Ascending aorta (tissue), 2 donors: ENCODE data around the gene EIF5A2. TPM values are rescaled to one million over a fixed set of nuclear protein-coding genes. Genes with fewer than 3 reads are reported as not detected.
A peak's percentile ranks its signal among the peaks of the same experiment; 100 is the strongest.

Source experiments
- DNase-seq, 2 donors: peaks; one replicate each; pipeline ENCODE4 v3.0.0-alpha.2; 2019; ENCODE audit warnings: low spot score in 2 of 2
- H3K27ac ChIP-seq, 2 donors: fragments of 200-600 bp; sonication (generic); one replicate each; pipeline ENCODE4 v1.5.1; 2016 to 2017; ENCODE audit warnings: mild to moderate bottlenecking in 1 of 2
- H3K27me3 ChIP-seq: fragments of 200-600 bp; sonication (generic); one replicate; pipeline ENCODE4 v1.5.1; 2017
- H3K36me3 ChIP-seq, 2 donors: fragments of 200-600 bp; sonication (generic); one replicate each; pipeline ENCODE4 v1.5.1; 2016
- H3K4me1 ChIP-seq, 2 donors: fragments of 200-600 bp; sonication (generic); one replicate each; pipeline ENCODE4 v1.5.1; 2016 to 2017; ENCODE audit warnings: mild to moderate bottlenecking in 1 of 2
- H3K4me3 ChIP-seq, 2 donors: fragments of 200-600 bp; sonication (generic); one replicate each; pipeline ENCODE4 v1.5.1; 2016 to 2017; ENCODE audit warnings: mild to moderate bottlenecking in 1 of 2
- H3K9me3 ChIP-seq, 2 donors: fragments of 200-600 bp; sonication (generic); one replicate each; pipeline ENCODE4 v1.5.1; 2016
- intact Hi-C: fragments of 100-400 bp; cut with DNase I; formaldehyde crosslinking; loops from one replicate; pipeline ENCODE4 v1.15.1; 2023
- total RNA-seq: library from RNA; depleted of rRNA; stranded (reverse); fragments of >200 nt; gene quantifications from one replicate; pipeline ENCODE4 v1.1.0, GENCODE V29; 2016
- TF ChIP-seq, protein P1 (sequence below), 3 experiments: fragments of 200-600 bp in 2 of 3; fragments of 450-650 bp in 1 of 3; sonication (generic) in 2 of 3; IDR thresholded peaks; one replicate each; pipeline ENCODE4 v1.5.1; 2016 to 2019; ENCODE audit warnings: antibody characterized with exemption in 3 of 3, mild to moderate bottlenecking in 1 of 3, moderate library complexity in 1 of 3

The EIF5A2 gene
- total RNA-seq, 1 donor from 2014 or later, result 28.6 TPM

DNA sequence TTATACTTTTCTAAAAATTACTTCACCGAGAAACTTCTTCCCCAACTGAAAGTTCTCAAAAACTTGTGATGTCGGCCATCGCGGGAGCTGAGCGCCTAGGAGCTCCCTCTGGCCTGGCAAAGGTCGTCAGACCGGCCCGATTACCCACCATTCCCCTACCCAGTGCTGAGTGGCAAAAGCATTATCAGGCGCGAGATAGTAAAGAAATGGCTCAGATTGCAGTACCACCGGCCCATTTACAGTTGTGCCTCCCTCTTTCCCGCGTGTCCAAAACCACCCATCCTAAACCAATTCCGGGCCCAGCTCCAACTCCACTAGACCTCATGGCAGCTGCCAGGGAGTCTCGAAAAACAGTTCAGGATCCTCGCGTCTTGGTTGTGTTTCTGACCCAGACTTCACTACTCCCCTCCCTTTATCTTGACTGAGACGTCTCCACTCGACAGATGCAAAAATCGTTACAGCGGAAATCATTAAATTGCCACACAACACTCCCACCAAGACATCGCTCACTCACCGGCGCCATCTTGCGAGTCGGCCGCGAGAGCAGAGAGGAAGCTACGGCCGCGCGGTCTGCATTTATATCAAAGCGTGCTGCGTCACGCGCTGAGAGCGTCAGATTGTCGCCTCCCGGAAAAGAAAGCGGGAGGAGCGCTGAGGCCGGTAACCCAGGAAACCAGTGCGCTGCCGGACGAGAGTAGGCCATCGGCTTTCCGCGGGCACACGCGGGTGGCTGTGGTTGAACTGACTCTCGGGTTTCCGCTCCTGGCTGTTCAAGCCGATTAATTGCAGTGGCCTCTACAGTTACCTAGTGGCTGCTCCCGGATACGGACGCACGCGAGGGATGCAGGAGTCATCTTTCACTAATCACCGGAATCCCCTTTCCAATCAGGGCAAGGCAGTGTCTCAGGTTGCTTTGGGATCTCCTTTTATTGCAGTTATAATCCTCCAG, 38.5 kb downstream of the EIF5A2 start, which contains the start of gene RPL22L1:
RPL22L1 (minus strand) TSS at position 551 of the 949 bp plus-strand sequence; CDS start at position 523, 28 bp downstream.
- Histone ChIP-seq H3K4me1 (peaks cover 0 to 20% of the 10 kb centered on the region in 2 donors), H3K36me3 (peaks cover 16 to 29% of the 10 kb centered on the region in 2 donors), H3K4me3 (peak within 1 kb of the TSS; percentile 73 to 82), H3K27me3 (no peaks in the 10 kb centered on the region), H3K9me3 (peaks cover 0 to 1% of the 10 kb centered on the region in 2 donors), H3K27ac (peak within 1 kb of the TSS; percentile 69 to 89)
- peak; percentile 72 to 97 for DNase-seq
- intact Hi-C loops, result loop anchor here (2.0 to 10.0 kb wide), 5 partner anchors 39 to 688 kb away; partner anchors contain the start of genes EIF5A2, PHC3 and SKIL
- TF ChIP-seq, protein P1, sequence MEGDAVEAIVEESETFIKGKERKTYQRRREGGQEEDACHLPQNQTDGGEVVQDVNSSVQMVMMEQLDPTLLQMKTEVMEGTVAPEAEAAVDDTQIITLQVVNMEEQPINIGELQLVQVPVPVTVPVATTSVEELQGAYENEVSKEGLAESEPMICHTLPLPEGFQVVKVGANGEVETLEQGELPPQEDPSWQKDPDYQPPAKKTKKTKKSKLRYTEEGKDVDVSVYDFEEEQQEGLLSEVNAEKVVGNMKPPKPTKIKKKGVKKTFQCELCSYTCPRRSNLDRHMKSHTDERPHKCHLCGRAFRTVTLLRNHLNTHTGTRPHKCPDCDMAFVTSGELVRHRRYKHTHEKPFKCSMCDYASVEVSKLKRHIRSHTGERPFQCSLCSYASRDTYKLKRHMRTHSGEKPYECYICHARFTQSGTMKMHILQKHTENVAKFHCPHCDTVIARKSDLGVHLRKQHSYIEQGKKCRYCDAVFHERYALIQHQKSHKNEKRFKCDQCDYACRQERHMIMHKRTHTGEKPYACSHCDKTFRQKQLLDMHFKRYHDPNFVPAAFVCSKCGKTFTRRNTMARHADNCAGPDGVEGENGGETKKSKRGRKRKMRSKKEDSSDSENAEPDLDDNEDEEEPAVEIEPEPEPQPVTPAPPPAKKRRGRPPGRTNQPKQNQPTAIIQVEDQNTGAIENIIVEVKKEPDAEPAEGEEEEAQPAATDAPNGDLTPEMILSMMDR (IDR thresholded peaks at IDR 0.05), result peak in 1 of 3 experiments; percentile 30

DNA sequence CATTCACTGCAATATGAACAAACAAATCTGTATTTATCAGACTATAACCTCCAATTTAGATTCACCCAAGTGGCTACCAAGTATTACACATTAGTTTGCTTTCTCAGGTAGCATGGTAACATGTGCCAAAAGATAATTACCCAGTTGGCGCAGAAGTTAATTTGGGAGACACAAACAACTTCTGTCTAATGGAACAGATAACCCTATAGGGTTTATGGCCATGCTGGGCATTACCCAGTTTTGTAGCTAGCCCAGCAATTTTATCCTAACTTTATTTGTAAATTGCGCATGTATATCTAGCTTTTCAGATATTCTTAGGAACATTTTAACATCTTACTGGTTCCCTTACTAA, 39.2 kb downstream of the EIF5A2 start:
- H3K36me3 ChIP-seq, result peaks cover 16 to 29% of the 10 kb centered on the region in 2 donors
- no peaks in the 10 kb centered on the region for H3K27me3 ChIP-seq
- H3K4me3 ChIP-seq, result peak overlapping the region; percentile 73 to 82
- H3K27ac ChIP-seq, result peak overlapping the region; percentile 69 to 89
- DNase-seq, result no peak
- H3K4me1 ChIP-seq, result peaks cover 0 to 20% of the 10 kb centered on the region in 2 donors
- no peaks in the 10 kb centered on the region for H3K9me3 ChIP-seq
- intact Hi-C loops, result loop anchor here (10.0 kb wide), 1 partner anchor 554 kb away; no protein-coding TSS in a partner anchor
- TF ChIP-seq, protein P1 (IDR thresholded peaks at IDR 0.05), result no peak

DNA sequence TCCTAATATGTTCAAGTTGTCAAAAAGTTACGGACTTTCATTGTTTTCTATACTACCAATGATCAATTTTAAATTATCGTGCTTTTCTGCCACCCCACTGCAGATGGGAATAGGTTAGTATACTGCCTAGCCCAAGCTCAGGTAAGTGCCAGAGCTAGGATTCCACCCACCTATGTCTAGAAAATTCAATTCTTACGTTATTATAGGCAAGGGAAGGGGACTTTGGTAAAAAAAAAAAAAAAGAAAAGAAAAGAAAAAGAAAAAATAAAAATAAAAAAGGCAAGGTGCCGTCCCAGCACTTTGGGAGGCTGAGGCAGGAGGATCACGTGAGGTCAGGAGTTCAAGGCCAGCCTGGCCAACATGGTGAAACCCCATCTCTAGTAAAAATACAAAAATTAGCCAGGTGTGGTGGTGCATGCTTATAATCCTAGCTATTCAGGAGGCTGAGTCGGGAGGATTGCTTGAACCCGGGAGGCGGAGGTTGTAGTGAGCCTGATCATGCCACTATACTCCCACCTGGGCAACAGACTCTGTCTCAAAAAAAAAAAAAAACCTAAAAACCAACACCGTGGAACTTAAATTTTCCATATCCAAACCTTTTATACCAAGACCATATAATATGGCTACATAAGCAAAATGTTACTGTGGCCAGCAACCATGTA, 39.7 kb downstream of the EIF5A2 start:
- peak overlapping the region in 1 of 2 donors; percentile 89 for H3K27ac ChIP-seq
- no peaks in the 10 kb centered on the region for H3K27me3 ChIP-seq
- intact Hi-C loops, result loop anchor here (10.0 kb wide), 1 partner anchor 554 kb away; no protein-coding TSS in a partner anchor

DNA sequence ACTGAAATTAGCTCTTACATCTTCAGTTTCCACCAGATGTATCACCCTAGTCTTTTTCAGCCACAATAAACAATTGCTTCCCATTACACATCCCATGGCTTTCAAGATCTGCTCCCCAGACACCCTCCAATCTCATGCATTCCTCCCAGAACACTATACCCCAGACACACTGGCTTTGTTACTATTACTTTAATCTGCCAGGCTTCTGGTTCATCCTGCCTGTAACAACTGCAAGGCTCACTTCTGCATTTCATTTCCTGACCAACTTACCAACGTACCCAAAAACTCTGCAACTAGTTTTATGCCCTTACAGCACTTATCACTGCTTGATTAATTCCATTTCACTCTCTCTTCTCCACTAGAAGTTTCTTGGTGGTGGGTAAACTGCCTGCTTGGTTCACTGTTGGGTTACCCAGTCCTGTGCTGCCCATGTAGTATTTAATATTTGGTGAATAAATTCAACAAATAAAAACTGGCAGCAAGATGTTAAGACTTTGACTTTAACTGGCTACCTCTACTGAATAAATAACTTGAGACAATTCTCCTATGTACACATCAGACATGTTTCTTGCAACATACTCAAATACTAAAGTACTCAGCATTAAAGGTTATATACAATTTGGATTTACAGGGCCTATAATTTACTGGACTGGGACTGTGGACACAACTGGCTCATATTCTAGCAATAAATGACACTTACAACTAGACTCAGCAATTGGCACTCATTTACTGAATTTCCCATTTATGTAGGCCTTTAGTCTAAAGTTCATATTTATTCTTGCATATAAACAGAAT, 41.1 kb downstream of the EIF5A2 start:
- intact Hi-C loops, result loop anchor here (10.0 kb wide), 1 partner anchor 553 kb away; no protein-coding TSS in a partner anchor
- no peak for DNase-seq
- Histone ChIP-seq H3K27ac (no peak overlapping the region), H3K27me3 (no peaks in the 10 kb centered on the region), H3K36me3 (peaks cover 16 to 29% of the 10 kb centered on the region in 2 donors), H3K4me1 (peaks cover 0 to 20% of the 10 kb centered on the region in 2 donors), H3K9me3 (no peaks in the 10 kb centered on the region), H3K4me3 (no peak overlapping the region)
- TF ChIP-seq, protein P1 (IDR thresholded peaks at IDR 0.05), result no peak

More for the DNA sequence above, 39.7 kb downstream of the EIF5A2 start:
- H3K36me3 ChIP-seq, result peaks cover 16 to 29% of the 10 kb centered on the region in 2 donors
- no peaks in the 10 kb centered on the region for H3K9me3 ChIP-seq
- TF ChIP-seq, protein P1 (IDR thresholded peaks at IDR 0.05), result no peak
- H3K4me1 ChIP-seq, result peaks cover 0 to 20% of the 10 kb centered on the region in 2 donors
- no peak for DNase-seq
- H3K4me3 ChIP-seq, result peak overlapping the region; percentile 73 to 82

DNA sequence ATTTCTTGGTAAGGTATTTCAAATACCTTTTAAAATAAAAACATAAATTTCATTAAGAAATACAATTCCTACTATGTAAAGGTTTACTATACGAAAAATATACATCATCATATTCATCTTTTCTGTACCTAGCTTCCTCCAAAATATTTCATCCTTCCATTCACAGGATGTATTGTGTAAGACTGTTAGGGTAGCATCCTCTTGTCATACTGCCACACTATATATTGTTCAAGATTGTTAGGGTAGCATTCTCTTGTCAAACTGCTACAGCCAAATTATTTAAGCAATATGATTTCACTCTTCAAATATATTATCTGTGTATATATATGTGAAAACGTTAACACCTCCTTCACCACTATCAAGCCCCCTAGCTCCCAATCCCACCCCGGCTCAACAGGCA, 41.9 kb downstream of the EIF5A2 start:
- no peak for DNase-seq
- Histone ChIP-seq H3K36me3 (peaks cover 16 to 29% of the 10 kb centered on the region in 2 donors), H3K9me3 (no peaks in the 10 kb centered on the region), H3K27ac (no peak overlapping the region), H3K27me3 (no peaks in the 10 kb centered on the region), H3K4me3 (no peak overlapping the region), H3K4me1 (peaks cover 0 to 20% of the 10 kb centered on the region in 2 donors)
- TF ChIP-seq, protein P1 (IDR thresholded peaks at IDR 0.05), result no peak
- intact Hi-C loops, result loop anchor here (10.0 kb wide), 1 partner anchor 552 kb away; no protein-coding TSS in a partner anchor
